Measurements from ENCODE around the gene C3orf49. TPM values are rescaled to one million over a fixed set of nuclear protein-coding genes. Genes with fewer than 3 reads are reported as not detected.

The C3orf49 gene
- polyA plus RNA-seq, 1 donor: 1.00 TPM

DNA sequence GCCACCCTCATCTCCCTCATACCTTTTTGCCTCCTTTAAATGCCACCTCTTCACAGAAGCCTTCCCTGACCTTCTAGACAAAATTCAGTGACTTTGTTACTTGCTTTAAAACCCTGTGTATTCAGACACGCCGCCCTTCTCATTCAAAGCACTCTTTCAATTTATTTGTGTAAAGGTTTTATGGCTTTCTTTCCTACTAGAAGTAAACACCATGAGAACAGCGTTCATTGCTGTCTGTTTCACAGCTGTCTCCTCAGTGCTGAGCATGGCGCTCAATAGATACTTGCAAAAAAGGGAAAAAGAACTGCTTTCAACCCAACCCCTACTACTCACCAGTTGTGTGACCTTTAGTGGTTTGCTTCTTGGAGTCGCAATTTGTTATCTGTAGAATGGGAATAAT is 61.6 kb downstream of the C3orf49 start:
- no peak for DNase-seq

GRCh38 chr3:63886858-63887257 is 67.8 kb downstream of the C3orf49 start:
- no peak for DNase-seq

DNA sequence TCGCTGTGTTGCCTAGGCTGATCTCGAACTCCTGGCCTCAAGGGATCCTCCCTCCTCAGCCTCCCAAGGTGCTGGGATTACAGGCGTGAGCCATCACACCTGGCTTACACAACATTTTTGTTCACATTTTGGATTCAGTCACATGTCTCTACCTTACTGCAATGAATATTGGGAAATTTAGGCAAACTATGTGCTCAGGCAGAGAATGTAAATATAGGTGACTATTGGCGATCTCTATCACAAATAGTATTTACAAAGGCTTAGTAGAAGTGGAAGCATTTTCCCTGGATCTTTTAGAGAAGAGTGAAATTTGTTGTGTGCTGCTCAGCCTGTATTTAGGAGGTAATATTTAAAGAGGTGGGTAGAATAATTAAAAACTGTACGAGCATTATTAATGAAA is 72.4 kb downstream of the C3orf49 start:
- DNase-seq: no peak

- DNase-seq: no peak
Measured at GRCh38 chr3:63892773-63893352, 73.8 kb downstream of the C3orf49 start.

- no peak for DNase-seq
Measured at GRCh38 chr3:63895422-63896189, 76.5 kb downstream of the C3orf49 start.

GRCh38 chr3:63896332-63897030 is 77.4 kb downstream of the C3orf49 start:
- DNase-seq: no peak

Other genes with a start within 250 kb of the C3orf49 start
- gene SNTN, start 166.6 kb upstream of the C3orf49 start, polyA plus RNA-seq (ENCODE audit: insufficient read length): not detected
- gene THOC7, start 44.5 kb downstream of the C3orf49 start, polyA plus RNA-seq (ENCODE audit: insufficient read length): 77.9 TPM
- gene ATXN7, start 44.6 kb downstream of the C3orf49 start, polyA plus RNA-seq (ENCODE audit: insufficient read length): 29.0 TPM
- 1.0 TPM for gene SCAANT1, start 93.1 kb downstream of the C3orf49 start, polyA plus RNA-seq (ENCODE audit: insufficient read length)
- 140 TPM for gene PSMD6, start 204.2 kb downstream of the C3orf49 start, polyA plus RNA-seq (ENCODE audit: insufficient read length)